ENCODE measurements around the gene ADNP2.

ADNP2 gene

DNA sequence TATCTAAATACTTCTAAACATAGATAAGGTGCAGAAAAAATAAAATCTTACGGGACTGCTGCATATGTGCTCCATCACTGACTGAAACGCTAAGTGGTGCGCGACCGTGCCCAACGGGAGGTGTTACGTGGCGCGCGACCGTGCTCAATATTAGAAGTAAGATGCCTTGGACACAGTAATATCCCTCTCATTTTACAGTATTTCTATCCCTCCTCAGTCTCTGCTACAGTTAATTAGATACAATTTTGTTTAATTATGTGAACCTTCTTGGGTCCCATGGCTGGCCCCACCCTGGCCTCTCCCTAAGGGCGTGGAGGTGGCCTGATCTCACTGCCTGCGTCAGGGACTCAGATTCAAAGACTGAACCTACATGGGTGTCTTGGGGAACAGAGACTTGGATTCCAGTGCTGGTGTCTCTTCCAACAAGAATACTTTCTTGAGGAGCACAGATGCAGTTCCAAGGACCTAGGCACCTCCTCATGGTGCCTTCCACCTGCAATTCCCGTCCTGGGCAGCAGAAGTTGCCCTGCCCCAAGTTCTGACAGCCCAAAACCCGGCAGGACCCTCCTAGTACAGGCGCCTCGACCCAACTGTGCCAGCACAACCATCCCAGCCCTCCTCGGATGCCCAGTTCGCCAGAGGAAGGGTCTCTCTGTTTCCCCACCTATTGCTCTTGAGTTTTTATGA, 79.0 kb downstream of the ADNP2 start:
- TF ChIP-seq GABPA (IDR thresholded peaks at IDR 0.05; ENCODE audit: low read depth) (no peak), SPI1 (IDR thresholded peaks at IDR 0.05; ENCODE audit: borderline replicate concordance, low read depth) (no peak), CTCF (IDR thresholded peaks at IDR 0.05; ENCODE audit: insufficient read depth, low read length) (no peak), POLR2AphosphoS5 (IDR thresholded peaks at IDR 0.05; ENCODE audit: low read depth) (no peak)
- TF ChIP-seq, protein P1, sequence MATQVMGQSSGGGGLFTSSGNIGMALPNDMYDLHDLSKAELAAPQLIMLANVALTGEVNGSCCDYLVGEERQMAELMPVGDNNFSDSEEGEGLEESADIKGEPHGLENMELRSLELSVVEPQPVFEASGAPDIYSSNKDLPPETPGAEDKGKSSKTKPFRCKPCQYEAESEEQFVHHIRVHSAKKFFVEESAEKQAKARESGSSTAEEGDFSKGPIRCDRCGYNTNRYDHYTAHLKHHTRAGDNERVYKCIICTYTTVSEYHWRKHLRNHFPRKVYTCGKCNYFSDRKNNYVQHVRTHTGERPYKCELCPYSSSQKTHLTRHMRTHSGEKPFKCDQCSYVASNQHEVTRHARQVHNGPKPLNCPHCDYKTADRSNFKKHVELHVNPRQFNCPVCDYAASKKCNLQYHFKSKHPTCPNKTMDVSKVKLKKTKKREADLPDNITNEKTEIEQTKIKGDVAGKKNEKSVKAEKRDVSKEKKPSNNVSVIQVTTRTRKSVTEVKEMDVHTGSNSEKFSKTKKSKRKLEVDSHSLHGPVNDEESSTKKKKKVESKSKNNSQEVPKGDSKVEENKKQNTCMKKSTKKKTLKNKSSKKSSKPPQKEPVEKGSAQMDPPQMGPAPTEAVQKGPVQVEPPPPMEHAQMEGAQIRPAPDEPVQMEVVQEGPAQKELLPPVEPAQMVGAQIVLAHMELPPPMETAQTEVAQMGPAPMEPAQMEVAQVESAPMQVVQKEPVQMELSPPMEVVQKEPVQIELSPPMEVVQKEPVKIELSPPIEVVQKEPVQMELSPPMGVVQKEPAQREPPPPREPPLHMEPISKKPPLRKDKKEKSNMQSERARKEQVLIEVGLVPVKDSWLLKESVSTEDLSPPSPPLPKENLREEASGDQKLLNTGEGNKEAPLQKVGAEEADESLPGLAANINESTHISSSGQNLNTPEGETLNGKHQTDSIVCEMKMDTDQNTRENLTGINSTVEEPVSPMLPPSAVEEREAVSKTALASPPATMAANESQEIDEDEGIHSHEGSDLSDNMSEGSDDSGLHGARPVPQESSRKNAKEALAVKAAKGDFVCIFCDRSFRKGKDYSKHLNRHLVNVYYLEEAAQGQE (IDR thresholded peaks at IDR 0.05; ENCODE audit: insufficient replicate concordance, low read depth) = no peak
- Histone ChIP-seq H3K27me3 (ENCODE audit: insufficient read depth, poor library complexity, severe bottlenecking) (no peaks in the 10 kb centered on the region), H3K4me3 (replicated peaks; ENCODE audit: insufficient read depth, low read length) (no peak overlapping the region), H3K27ac (replicated peaks) (no peak overlapping the region)
- no peak for DNase-seq (ENCODE audit: low read depth in 1 of 2, low spot score in 1 of 2)

DNA sequence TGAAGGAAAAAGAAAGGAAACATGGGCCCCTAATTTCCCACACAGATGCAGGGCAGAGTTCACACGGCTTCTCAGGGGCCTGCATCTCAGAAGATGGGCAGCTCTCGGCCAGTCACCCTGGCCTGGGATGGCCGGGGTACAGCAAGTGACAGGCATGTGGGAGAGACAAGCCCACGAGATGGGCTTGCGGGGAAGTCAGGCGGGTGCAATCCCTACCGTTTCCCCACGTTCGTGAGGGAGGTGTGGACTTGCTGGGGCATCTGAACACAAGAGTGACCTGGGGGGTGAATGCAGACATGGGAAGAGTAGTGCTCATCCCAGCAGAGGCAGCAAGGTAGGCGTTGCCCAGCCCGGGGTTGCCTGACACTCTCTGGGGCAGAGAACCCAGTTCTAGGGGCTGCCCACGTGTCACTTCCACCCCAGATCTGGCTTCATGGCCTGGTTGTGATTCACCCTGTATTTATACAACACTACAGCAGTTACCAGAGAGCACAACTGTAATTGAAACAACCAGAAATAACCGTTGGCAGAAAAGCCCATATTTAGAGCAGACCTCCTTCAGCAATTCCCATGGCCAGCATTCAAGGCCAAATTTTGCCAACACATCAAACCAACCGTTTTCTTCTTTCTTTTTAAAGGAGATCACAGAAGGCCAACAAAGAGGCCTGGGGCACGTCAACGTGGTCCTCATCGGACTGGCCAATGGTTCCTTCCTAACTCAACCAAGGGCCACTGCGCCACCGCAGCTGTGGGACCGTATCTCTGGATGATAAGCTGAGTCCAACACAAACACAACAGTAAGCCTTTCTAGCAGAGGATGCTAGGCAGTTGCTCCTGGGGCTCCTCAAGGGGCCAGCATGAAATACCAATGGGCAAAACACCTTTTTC, 79.8 kb downstream of the ADNP2 start:
- peaks cover under 1% of the 10 kb centered on the region for H3K27me3 ChIP-seq (ENCODE audit: insufficient read depth, poor library complexity, severe bottlenecking)
- H3K27ac ChIP-seq (replicated peaks) = no peak overlapping the region
- DNase-seq (ENCODE audit: low read depth in 1 of 2, low spot score in 1 of 2) = no peak
- H3K4me3 ChIP-seq (replicated peaks; ENCODE audit: insufficient read depth, low read length) = no peak overlapping the region
- TF ChIP-seq POLR2AphosphoS5 (IDR thresholded peaks at IDR 0.05; ENCODE audit: low read depth) = no peak
- no peak for TF ChIP-seq SPI1 (IDR thresholded peaks at IDR 0.05; ENCODE audit: borderline replicate concordance, low read depth)
- TF ChIP-seq, protein P1 (IDR thresholded peaks at IDR 0.05; ENCODE audit: insufficient replicate concordance, low read depth) = no peak
- no peak for TF ChIP-seq CTCF (IDR thresholded peaks at IDR 0.05; ENCODE audit: insufficient read depth, low read length)
- TF ChIP-seq GABPA (IDR thresholded peaks at IDR 0.05; ENCODE audit: low read depth) = no peak

- no peak overlapping the region for H3K27ac ChIP-seq (replicated peaks)
- DNase-seq (ENCODE audit: low read depth in 1 of 2, low spot score in 1 of 2) = no peak
- H3K27me3 ChIP-seq (ENCODE audit: insufficient read depth, poor library complexity, severe bottlenecking) = peaks cover 7% of the 10 kb centered on the region
- no peak overlapping the region for H3K4me3 ChIP-seq (replicated peaks; ENCODE audit: insufficient read depth, low read length)
- no peak for TF ChIP-seq SPI1 (IDR thresholded peaks at IDR 0.05; ENCODE audit: borderline replicate concordance, low read depth)
- TF ChIP-seq GABPA (IDR thresholded peaks at IDR 0.05; ENCODE audit: low read depth) = no peak
Measured at GRCh38 chr18:80189531-80189865, 80.4 kb downstream of the ADNP2 start.
